ENCODE measurements around the gene PNMA8B.

PNMA8B gene

DNA sequence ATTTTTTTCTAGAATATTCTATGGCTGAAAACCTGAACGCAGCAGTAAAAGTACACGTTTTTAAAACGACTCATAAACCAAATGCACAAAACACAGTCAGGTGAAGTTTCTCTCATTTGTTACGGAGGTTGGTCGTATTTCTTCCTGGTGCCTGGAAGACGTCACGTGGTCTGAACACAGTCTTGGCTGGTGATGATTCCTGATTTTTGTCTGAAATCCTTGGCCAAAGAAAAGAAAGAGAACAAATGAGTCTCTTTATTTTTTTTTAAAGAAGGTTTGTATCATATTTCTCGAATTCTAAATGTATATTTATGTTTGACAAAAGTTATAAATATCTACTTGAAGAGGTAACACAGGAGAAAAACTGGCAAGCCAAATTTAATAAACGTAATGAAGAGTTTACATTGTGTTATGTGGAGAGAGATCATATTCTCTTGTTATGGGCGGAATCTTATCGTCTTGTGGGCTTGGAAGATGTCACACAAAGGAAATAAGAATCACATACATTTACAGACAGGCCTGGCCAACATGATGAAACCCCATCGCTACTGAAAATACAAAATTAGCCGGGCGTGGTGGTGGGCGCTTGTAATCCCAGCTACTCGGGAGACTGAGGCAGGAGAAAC lies 14.3 kb downstream of the PNMA8B start:
- H3K27me3 ChIP-seq (ENCODE audit: control insufficient read depth, insufficient read depth, low read length): no peaks in the 10 kb centered on the region
- H3K9me3 ChIP-seq (replicated peaks; ENCODE audit: low read length): no peaks in the 10 kb centered on the region
- no peaks in the 10 kb centered on the region for H3K36me3 ChIP-seq (ENCODE audit: insufficient read depth, low read length)
- H3K4me2 ChIP-seq (ENCODE audit: low read length): peak overlapping the region; percentile 68
- H3K9ac ChIP-seq (ENCODE audit: low read depth, low read length): peak overlapping the region; percentile 81
- H3K4me1 ChIP-seq (ENCODE audit: control insufficient read depth, insufficient read depth, low read length): peaks cover 41% of the 10 kb centered on the region
- H3K4me3 ChIP-seq (ENCODE audit: low read length): peak overlapping the region; percentile 2

DNA sequence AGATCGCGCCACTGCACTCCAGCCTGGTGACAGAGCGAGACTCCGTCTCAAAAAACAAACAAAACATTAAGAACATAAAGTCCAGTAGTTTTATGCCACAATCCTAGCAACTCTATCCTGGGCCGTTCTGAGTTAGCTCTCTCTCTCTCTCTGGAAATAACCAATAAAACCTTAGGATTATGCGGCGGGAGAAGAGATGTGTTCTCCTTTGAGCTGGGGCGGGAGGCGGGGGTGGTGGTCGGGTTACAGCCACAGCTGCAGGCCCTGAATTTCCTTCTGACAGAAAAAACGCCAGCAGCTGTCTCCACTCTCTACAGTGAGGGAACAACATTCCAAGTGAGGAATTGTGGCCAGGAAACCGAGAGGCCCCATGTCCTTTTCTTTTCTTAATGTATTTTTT lies 15.3 kb downstream of the PNMA8B start:
- Histone ChIP-seq H3K9ac (ENCODE audit: low read depth, low read length) (peak overlapping the region; percentile 81), H3K4me2 (ENCODE audit: low read length) (peak overlapping the region; percentile 68), H3K36me3 (ENCODE audit: insufficient read depth, low read length) (no peaks in the 10 kb centered on the region), H3K27me3 (ENCODE audit: control insufficient read depth, insufficient read depth, low read length) (no peaks in the 10 kb centered on the region), H3K4me3 (ENCODE audit: low read length) (no peak overlapping the region), H3K4me1 (ENCODE audit: control insufficient read depth, insufficient read depth, low read length) (peaks cover 50% of the 10 kb centered on the region), H3K9me3 (replicated peaks; ENCODE audit: low read length) (no peaks in the 10 kb centered on the region)

DNA sequence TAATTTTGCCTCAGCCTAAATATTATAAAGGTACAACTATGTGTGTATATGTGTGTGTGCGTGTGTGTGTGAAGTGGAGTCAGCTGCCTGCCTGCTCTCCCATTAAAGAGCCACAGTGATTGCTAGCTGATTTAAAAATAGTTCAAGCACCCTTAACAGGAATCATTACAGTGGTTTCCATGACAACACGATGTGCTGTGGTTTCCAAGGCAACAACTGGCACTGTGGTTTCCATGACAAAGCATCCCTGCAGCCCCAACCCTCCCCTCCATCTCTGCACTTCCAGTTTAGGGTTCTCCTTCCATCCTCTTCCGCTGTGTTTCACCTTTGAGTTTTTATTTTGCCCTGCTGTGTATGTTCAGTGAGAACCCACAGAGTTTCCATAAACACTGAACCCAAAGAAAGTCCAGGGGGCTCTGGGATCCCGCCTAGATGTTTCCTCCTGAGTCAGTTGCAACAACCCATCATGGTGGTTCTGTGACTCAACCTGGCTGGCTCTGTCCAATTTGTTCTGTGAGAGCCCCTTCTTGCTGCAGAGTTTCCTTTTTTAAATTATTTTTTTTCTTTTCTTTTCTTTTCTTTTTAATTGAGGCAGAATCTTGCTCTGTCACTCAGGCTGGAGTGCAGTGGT lies 17.2 kb downstream of the PNMA8B start:
- Histone ChIP-seq H3K4me3 (ENCODE audit: low read length) (no peak overlapping the region), H3K4me2 (ENCODE audit: low read length) (no peak overlapping the region), H3K9ac (ENCODE audit: low read depth, low read length) (no peak overlapping the region), H3K36me3 (ENCODE audit: insufficient read depth, low read length) (no peaks in the 10 kb centered on the region), H3K4me1 (ENCODE audit: control insufficient read depth, insufficient read depth, low read length) (peaks cover 53% of the 10 kb centered on the region), H3K9me3 (replicated peaks; ENCODE audit: low read length) (no peaks in the 10 kb centered on the region), H3K27me3 (ENCODE audit: control insufficient read depth, insufficient read depth, low read length) (no peaks in the 10 kb centered on the region)

DNA sequence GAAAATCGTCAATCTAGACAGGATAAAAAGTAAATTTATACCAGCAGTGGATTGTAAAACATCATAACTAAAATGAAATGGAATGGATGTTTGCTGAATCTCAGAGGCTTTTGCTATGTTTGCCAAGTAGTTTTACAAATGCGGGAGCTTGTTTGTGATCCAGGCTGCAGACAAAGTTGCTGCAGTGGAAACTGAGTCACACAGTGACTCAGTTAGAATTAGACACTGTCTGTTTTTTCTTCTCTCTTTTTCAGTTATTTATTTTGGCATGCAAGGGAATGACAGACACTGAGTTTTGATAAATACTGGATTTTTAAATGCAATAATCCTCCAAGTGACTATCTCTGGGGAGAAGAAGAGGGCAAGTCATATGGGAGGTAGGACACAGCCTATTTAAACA lies 19.7 kb downstream of the PNMA8B start:
- peak overlapping the region; percentile 48 for H3K4me2 ChIP-seq (ENCODE audit: low read length)
- H3K27me3 ChIP-seq (ENCODE audit: control insufficient read depth, insufficient read depth, low read length): no peaks in the 10 kb centered on the region
- no peak overlapping the region for H3K4me3 ChIP-seq (ENCODE audit: low read length)
- H3K9me3 ChIP-seq (replicated peaks; ENCODE audit: low read length): no peaks in the 10 kb centered on the region
- H3K9ac ChIP-seq (ENCODE audit: low read depth, low read length): peak overlapping the region; percentile 20
- no peaks in the 10 kb centered on the region for H3K36me3 ChIP-seq (ENCODE audit: insufficient read depth, low read length)
- peaks cover 52% of the 10 kb centered on the region for H3K4me1 ChIP-seq (ENCODE audit: control insufficient read depth, insufficient read depth, low read length)

DNA sequence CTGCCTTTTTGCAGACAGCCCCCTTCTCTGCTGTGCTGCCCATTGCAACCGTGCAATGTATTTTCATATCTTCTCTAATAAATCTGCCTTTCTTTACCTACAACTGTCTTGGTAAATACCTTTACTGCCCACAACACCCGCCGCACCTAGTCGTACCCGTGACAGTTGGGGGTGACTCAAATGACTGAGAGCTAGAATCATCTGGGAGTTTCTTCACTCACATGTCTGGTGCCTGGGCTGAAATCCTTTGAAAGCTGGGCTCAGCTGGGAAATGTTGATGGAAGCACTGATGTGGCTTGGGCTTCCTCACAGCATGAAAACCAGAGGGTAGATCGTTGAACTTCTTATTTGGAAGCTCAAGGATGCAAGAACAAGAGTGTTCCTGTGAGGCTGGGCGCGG lies 21.5 kb downstream of the PNMA8B start:
- peaks cover 51% of the 10 kb centered on the region for H3K4me1 ChIP-seq (ENCODE audit: control insufficient read depth, insufficient read depth, low read length)
- H3K36me3 ChIP-seq (ENCODE audit: insufficient read depth, low read length): no peaks in the 10 kb centered on the region
- no peak overlapping the region for H3K9ac ChIP-seq (ENCODE audit: low read depth, low read length)
- no peak overlapping the region for H3K4me2 ChIP-seq (ENCODE audit: low read length)
- no peak overlapping the region for H3K4me3 ChIP-seq (ENCODE audit: low read length)
- H3K9me3 ChIP-seq (replicated peaks; ENCODE audit: low read length): no peaks in the 10 kb centered on the region
- H3K27me3 ChIP-seq (ENCODE audit: control insufficient read depth, insufficient read depth, low read length): no peaks in the 10 kb centered on the region

DNA sequence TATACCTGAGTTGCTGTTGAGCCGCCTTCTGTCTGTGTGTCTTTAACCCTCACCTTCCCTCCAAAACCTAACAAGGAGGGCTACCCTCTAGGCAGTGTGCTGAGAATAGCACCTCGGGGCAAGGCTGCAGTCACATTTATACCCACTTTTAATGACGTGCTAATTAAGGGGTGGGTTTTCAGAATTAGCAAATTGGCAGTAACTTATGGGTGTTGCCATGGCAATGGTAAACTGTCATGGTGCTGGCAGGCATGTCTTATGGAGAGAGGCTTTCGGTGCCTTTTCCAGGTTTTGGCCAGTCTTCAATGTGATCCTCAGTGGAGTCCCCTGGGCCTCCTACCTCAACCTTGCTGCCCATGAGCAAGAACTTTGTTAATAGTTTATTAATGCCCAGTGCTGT lies 23.1 kb downstream of the PNMA8B start:
- no peak overlapping the region for H3K9ac ChIP-seq (ENCODE audit: low read depth, low read length)
- no peaks in the 10 kb centered on the region for H3K27me3 ChIP-seq (ENCODE audit: control insufficient read depth, insufficient read depth, low read length)
- H3K4me2 ChIP-seq (ENCODE audit: low read length): no peak overlapping the region
- no peak overlapping the region for H3K4me3 ChIP-seq (ENCODE audit: low read length)
- H3K9me3 ChIP-seq (replicated peaks; ENCODE audit: low read length): no peaks in the 10 kb centered on the region
- no peaks in the 10 kb centered on the region for H3K36me3 ChIP-seq (ENCODE audit: insufficient read depth, low read length)
- peaks cover 44% of the 10 kb centered on the region for H3K4me1 ChIP-seq (ENCODE audit: control insufficient read depth, insufficient read depth, low read length)

DNA sequence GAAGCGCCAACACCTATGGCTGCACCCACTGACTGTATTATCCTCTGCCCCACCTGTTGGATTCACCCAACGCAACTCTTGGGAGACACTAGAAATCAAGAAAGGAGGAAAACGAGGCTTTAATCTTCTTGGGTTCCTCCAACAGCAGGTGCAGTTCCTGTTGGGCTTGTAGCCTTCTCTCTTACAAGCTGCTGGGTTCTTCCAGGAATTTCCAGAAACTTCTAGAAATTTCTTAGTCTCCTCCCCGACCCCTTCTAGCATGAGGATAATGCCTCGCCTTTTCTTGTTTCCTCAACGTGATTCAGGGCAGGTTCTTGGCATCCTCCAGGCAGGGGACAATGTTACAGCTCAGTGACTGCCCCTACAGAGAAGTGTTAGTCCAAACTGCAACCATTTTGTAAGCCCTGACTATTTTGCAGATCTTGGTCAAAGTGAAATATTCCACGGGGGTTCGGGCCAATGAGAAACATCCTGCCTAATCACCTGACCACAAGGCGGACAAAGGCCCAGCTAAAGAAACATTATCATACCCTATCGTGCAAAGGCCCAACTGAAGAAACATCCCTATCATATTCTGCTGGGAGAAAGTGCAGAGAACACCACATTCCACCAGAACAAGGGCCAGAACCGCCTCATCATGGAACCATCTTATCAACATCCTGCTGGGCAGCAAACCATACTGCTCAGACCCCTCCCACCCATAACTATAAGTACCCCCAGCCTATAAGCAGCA lies 23.7 kb downstream of the PNMA8B start:
- H3K9ac ChIP-seq (ENCODE audit: low read depth, low read length): peak overlapping the region; percentile 71
- peak overlapping the region; percentile 69 for H3K4me3 ChIP-seq (ENCODE audit: low read length)
- peaks cover 50% of the 10 kb centered on the region for H3K4me1 ChIP-seq (ENCODE audit: control insufficient read depth, insufficient read depth, low read length)
- no peaks in the 10 kb centered on the region for H3K27me3 ChIP-seq (ENCODE audit: control insufficient read depth, insufficient read depth, low read length)
- H3K36me3 ChIP-seq (ENCODE audit: insufficient read depth, low read length): no peaks in the 10 kb centered on the region
- H3K9me3 ChIP-seq (replicated peaks; ENCODE audit: low read length): no peaks in the 10 kb centered on the region
- peak overlapping the region; percentile 93 for H3K4me2 ChIP-seq (ENCODE audit: low read length)

DNA sequence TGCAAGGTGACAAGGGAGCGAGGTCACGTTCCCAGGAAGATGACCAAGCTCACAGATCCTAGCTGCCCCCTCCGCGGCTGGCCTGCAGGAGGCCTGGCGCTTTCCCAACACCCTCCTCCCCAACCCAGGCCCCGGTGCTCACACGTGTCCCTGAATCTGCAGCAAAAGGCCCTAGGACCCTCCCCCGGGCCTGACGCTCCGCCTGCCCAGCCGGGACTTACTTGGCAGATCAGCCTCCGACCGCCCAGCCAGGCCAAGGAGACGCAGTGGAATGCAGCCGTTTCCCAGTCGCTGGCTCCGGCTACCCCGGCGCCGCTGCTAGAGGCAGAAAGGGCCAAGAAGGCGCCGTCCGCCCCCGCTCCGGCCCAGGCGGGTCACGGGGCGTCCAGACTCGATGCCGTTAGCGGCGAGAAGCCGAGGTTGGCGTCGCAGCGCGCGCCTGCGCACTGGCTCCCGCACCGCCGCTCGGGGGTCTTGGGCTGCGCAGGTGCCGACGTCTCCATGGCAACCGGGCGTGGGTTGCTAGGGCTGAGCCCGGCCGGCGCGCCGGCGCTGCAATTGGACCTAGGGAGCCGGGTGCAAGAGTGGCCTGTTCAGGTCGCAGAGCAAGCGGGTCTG lies 24.4 kb downstream of the PNMA8B start, which contains the start of gene PNMA8A:
Gene PNMA8A (minus strand): TSS at position 448 of the 618 bp plus-strand sequence. CDS start 528 bp downstream, outside the sequence.
- H3K4me2 ChIP-seq (ENCODE audit: low read length): peak within 1 kb of the TSS; percentile 93
- H3K9me3 ChIP-seq (replicated peaks; ENCODE audit: low read length): no peaks in the 10 kb centered on the region
- H3K9ac ChIP-seq (ENCODE audit: low read depth, low read length): peak within 1 kb of the TSS; percentile 71
- H3K4me3 ChIP-seq (ENCODE audit: low read length): peak within 1 kb of the TSS; percentile 69
- H3K4me1 ChIP-seq (ENCODE audit: control insufficient read depth, insufficient read depth, low read length): peaks cover 49% of the 10 kb centered on the region
- no peaks in the 10 kb centered on the region for H3K36me3 ChIP-seq (ENCODE audit: insufficient read depth, low read length)
- H3K27me3 ChIP-seq (ENCODE audit: control insufficient read depth, insufficient read depth, low read length): no peaks in the 10 kb centered on the region

DNA sequence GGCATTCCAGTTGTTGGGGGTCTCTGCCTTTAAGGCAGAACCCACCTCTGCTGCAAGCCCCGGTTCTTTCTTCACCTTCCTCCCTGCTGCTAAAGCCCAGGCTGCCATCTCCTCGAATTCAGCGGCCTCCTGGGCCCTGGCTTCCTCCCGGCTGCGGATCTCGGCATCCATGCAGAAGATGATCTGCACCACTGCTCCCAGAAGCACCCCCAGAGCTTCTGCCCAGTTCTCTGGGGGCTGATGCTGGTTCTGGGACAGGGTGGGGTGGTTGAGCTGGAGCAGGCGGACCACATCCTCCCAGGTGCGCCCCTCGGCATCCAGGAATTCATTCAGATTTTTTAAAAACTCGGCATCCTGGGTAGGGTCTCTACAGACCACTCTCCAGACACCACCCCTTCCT lies 25.3 kb downstream of the PNMA8B start:
- peak overlapping the region; percentile 69 for H3K4me3 ChIP-seq (ENCODE audit: low read length)
- H3K9me3 ChIP-seq (replicated peaks; ENCODE audit: low read length): no peaks in the 10 kb centered on the region
- H3K9ac ChIP-seq (ENCODE audit: low read depth, low read length): peak overlapping the region; percentile 71
- no peaks in the 10 kb centered on the region for H3K27me3 ChIP-seq (ENCODE audit: control insufficient read depth, insufficient read depth, low read length)
- H3K36me3 ChIP-seq (ENCODE audit: insufficient read depth, low read length): no peaks in the 10 kb centered on the region
- H3K4me1 ChIP-seq (ENCODE audit: control insufficient read depth, insufficient read depth, low read length): peaks cover 48% of the 10 kb centered on the region
- H3K4me2 ChIP-seq (ENCODE audit: low read length): peak overlapping the region; percentile 93

DNA sequence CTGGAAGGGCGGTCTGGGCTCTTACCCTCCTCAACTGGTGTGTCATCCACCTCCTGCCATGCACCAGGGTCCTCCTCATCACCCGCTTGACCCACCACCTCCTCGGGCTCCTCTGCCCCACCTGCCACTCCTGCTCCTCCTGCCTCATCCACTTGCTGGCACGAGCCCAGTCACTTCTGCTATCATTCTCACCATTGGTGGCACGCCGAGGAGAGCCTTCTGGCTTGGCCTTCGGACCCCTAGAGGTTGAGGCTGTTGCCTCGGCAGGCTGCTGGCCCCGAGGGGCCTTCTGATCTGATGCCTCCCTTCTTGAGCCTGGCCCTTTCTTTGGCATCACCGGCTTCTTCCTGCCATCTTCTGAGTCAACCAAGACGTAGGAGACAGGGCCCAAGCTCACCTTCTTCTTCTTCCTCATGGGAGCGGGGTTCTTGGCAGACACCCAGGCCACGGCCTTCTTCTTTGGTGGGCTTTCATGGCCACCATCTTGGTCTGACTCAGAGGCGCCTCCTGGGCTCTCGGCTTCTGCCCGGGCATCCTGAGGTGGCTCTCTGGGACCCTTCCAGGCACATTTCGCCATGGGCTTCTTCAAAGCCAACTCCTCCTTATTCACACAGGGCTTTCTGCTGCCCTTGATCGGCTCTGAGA lies 26.0 kb downstream of the PNMA8B start:
- H3K4me3 ChIP-seq (ENCODE audit: low read length): no peak overlapping the region
- H3K9ac ChIP-seq (ENCODE audit: low read depth, low read length): no peak overlapping the region
- no peaks in the 10 kb centered on the region for H3K9me3 ChIP-seq (replicated peaks; ENCODE audit: low read length)
- no peaks in the 10 kb centered on the region for H3K36me3 ChIP-seq (ENCODE audit: insufficient read depth, low read length)
- H3K4me1 ChIP-seq (ENCODE audit: control insufficient read depth, insufficient read depth, low read length): peaks cover 45% of the 10 kb centered on the region
- H3K27me3 ChIP-seq (ENCODE audit: control insufficient read depth, insufficient read depth, low read length): no peaks in the 10 kb centered on the region
- no peak overlapping the region for H3K4me2 ChIP-seq (ENCODE audit: low read length)

All from skeletal muscle satellite cell (primary cell).